MV-4-11 (cell line): Measurements from ENCODE around the gene PTPN14.
A peak's percentile ranks its signal among the peaks of the same experiment; 100 is the strongest.
"Not testable (repeated sequence)": the region's sequence is repeated elsewhere in the genome, so short reads cannot be mapped to it uniquely, and the experiment has no call there.

ENCODE experiments used
- DNase-seq: peaks from one replicate; lab custom pipeline; 2025; lab: John Stamatoyannopoulos, UW

The PTPN14 gene

GRCh38 chr1:214541206-214541605 is 10.2 kb downstream of the PTPN14 start:
- DNase-seq, result no peak

- no peak for DNase-seq
Measured at GRCh38 chr1:214540324-214540723, 11.1 kb downstream of the PTPN14 start.

DNA sequence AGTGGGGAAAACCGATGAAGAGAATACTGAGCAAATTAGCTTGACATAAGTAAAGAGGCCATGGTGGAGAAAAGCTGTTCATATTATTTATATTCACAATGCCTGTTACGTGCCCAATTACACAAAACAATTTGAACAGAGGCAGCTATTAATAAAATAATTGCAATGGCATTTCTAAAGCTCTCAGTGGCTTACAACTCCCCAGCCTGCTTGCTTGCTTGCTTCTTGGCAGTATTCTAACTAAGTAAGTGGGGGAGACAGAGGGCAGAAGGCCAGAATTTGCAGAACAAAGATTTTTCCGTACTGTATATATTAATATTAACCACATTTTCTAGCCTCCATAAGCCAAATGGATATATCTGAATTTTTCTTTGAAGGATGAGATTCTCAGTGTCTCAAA is 12.9 kb downstream of the PTPN14 start:
- no peak for DNase-seq

DNA sequence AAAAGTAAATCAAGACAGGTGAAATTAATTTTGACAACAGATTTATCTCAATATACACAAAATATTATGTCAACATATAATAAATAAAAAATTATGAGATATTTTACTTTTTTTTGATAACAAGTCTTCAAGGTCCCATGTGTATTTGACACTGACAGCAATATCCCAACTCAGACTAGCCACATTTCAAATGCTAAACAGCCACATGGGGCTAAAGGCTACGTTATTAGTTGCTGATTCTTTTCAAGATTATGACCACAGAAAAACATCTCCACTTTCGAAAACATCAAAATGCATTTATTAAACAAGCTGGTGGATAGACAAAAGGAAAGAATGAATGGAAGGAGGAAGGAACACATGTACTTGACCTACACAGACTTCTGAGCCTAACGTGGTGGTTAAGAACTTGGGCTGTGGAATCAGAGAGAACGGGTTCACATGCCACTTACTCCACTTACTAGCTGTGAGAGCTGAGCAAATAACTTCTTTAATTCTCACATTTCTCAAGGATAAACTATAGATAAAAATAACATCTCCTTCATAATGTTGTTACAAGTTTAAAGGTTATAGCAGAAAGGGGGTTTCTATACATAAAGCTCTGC is 13.4 kb downstream of the PTPN14 start:
- DNase-seq, result no peak

DNA sequence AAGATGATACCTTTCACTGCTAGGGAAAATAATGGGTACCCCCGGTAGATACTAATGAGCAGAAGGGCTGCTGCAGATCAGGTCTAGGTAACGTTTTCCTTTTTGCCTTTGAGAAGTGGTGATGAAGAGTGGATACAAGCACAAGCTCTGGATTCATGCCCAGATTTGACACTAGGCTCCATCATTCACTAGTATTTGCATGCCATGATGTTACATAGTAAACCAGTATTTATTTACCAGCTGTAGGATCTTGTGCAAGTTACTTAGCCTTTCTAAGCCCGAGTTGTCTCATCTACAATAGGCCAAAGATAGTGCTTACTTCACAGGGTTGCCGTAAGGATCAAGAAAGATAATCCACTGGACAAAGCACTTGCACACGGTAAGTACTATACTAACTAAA is 14.2 kb downstream of the PTPN14 start:
- DNase-seq, result no peak

DNA sequence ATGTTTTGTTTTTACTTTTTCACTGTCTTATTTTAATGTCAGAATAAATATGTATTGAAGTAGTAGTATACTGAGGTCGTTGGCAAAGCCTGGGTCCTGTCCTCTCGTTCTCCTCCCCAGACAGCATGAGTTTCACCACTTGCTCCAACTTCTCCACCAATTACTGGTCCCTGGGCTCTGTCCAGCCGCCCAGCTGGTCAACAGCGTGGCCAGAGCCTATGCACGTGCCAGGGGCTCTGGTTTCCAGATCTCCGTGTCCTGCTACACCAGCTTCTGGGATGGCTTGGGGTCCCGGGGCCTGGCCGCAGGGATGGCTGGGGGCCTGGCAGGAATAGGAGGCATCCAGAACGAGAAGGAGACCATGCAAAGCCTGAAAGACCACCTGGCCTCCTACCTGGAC is 19.3 kb downstream of the PTPN14 start:
- DNase-seq, result no peak

- DNase-seq, result peak; percentile 55
Measured at GRCh38 chr1:214525535-214526019, 25.8 kb downstream of the PTPN14 start.

DNA sequence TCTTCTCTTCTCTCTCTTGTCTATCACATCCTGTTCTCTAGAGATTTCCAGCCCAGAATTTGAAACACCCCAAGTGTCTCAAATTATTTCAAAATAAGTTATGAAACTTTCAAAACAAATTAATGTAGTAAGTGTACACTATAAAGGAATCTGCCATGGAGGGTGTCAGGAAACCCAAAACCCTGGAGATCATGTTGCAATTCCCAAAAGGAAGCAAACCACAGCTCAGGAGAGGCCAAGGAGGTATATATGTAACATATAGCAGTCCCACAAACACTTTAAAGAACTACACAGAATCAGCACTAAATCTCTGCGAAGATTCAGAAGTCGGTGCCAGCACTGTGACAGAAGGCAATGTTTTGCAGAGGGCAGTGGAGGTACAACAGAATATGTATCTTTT is 26.6 kb downstream of the PTPN14 start:
- peak; percentile 34 for DNase-seq

- DNase-seq, result peak; percentile 67
Measured at GRCh38 chr1:214523124-214523824, 28.1 kb downstream of the PTPN14 start.

- DNase-seq, result not testable (repeated sequence)
Measured at GRCh38 chr1:214521458-214521857, 29.9 kb downstream of the PTPN14 start.

DNA sequence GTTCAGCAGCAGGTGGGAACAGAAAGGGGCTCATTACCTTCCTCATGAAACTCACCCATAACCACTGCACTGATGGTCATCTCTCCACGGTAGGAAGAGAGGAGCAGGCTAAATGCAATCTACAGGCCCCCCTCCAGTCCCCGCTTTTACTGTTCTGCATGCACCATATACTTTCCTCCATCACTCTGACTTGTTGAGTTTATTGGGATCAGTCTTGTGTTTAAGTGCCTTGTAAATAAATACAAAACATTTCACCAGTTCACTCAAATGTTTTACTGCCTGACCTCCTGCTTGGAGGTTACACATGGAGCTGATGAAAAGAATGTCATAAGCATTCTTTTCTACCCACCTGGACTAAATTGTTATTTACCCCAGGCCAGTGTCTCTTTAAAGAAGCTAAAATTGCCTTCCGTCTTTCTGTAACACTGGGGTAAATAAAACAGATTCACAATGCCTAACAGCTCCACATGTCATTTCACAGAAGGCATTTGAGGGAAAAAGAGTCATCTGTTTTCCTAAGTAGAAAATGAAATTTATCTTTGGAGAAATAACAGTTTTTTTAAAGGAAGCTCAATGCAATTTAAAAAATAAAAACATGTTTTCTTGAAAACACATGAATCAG is 30.7 kb downstream of the PTPN14 start:
- DNase-seq, result no peak

DNA sequence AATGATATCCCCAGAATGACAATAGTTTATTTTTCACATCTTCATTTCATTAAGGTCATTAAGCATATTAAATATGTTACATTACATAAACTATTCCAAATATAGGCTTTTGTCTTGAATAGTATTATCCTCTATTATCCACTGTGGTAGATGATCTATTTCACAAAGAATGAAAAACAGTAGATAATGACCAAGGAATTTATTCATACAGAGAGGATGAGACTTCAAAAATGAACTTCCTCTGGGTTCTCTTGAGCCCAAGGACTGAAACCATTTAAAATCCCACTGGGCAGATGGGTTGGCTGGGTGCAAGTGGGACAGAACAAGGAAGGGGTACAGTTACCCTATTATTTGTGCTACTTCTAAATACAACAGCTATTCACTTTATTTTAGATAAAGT is 33.0 kb downstream of the PTPN14 start:
- no peak for DNase-seq

DNA sequence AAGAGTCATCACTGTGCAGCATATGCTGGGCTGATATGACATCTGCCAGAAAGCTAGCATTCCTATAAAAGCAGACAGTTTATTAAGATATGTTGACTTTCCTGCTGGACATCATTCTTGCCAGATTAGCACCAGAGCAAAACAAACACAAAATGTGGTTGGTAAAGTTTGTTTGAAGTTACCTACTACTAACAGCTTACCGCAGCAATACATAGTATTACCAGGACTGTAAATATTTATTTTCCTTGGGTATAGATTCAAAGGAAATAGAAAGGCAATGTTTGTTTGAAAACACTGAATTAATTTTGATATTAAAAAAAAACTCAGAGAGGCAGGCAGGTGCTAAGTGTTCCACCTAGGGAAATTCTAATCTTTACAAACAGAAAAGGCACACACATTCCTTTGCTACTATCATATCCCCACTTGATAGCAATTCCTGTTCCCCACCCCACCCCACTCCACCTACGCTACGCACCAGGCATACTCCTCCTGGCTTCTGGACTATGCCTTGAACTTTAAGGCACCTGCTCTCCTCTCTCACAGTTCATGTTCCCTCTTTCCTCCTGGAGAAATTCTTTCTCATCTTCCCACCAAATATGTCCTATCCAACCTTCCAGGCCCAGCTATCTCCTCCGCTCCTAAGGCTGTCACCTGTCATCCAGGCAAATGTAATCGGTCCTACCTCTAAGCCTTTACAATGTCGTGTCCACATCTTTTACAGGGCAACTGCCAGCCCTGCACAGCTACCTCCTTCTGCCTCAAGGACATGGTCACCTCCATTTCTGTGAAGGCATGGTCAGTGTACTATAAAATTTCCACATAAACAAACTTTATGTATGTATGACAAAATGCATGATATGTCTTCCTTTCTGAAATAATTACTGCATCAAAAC is 34.7 kb downstream of the PTPN14 start:
- no peak for DNase-seq

DNA sequence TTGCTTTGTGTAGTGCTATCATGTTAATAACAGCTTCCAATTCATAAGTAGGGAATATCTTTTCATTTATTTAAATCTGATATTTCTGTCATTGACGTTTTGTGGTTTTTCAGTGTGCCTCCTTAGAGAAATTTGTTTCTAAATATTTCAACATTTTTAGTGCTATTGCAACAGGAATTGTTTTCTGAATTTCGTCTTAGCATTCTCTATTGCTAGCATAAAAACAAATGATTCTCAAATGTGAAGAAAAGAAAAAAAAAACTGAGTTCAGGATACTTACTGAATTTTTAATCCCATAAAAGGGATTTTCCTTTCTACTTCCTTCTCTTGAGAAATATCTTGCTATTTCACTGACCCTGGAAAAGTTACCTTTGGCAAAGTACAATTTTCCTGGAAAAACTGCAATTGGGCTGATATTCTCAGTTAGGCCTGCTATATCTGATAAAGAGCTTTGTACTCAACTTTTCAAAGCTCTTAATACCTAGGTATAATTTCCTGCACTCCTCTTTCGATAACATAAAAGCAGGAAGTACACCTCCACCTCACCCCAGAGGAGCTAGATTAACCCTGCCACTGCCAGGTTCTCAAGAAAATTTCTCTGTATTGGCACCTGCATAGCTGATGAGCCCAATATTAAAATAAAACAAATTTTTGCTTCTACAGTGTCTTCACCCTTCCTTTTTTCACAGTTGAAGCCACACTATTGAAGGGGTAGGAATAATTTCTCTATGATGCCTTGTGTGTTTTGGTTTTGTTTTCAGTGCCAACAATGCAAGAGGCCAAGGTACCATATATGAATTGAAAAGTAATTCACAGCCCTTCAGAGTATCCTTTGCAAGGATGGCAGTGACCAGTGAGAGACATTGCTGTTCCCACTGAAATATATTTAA is 35.6 kb downstream of the PTPN14 start:
- peak; percentile 12 for DNase-seq

GRCh38 chr1:214514819-214515383 is 36.5 kb downstream of the PTPN14 start:
- no peak for DNase-seq

DNA sequence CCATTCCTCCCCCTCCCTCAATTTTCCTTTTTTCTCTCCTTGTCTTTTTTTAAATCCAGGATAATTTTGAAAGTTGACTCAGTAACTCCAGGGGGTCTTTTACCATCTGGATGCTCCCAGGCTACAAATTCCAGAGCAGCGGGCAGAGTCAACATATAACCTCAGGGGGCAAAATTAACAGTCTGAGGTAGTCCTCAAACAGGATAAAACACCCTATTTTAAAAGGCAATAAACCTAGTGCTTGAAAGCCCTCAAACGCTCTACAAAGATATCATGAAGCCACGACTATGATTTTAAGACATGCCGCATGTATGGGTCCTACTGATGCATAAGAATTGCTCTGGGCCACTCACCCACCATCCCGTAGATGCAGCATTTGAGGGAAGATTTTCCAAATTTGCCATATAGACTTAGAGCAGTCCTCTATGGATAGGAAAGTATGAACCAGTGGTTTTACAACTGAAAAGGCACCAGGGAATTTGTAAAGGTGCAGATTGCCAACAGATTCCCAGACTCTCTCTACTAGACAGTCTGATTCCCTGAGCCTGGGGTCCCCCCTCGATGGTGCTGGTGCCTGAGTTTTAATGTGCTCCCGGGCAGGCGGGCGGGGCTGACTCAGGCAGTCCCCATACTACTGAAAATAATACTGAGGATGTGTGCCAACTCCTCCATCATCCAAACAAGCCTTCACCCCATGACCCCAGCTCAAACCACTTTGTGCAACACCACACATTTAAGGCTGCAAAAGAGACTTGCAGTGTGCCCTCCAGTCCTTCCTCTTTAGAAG is 37.2 kb downstream of the PTPN14 start:
- peak; percentile 92 for DNase-seq

- no peak for DNase-seq
Measured at GRCh38 chr1:214513394-214513793, 38.0 kb downstream of the PTPN14 start.

- no peak for DNase-seq
Measured at GRCh38 chr1:214511639-214511998, 39.8 kb downstream of the PTPN14 start.

GRCh38 chr1:214510914-214511638 is 40.3 kb downstream of the PTPN14 start:
- DNase-seq, result no peak

GRCh38 chr1:214510477-214510876 is 40.9 kb downstream of the PTPN14 start:
- DNase-seq, result no peak
